NB4 (cell line): Measurements from ENCODE around the gene RFXANK.

Source experiments
- CTCF ChIP-seq: IDR thresholded peaks from one replicate; pipeline ENCODE4 v1.5.1; 2012; ENCODE audit warnings: low read depth, low read length
- MAX ChIP-seq: IDR thresholded peaks from 2 replicates; pipeline ENCODE4 v1.6.1; 2011; ENCODE audit warnings: low read depth, low read length
- MYC ChIP-seq: IDR thresholded peaks from 2 replicates; pipeline ENCODE4 v1.6.1; 2011; ENCODE audit warnings: low read depth, low read length
- POLR2A ChIP-seq: IDR thresholded peaks from 2 replicates; pipeline ENCODE4 v1.6.1; 2011; ENCODE audit warnings: mild to moderate bottlenecking; ENCODE audit not compliant: insufficient read length; ENCODE audit errors: extremely low read depth

GRCh38 chr19:19226663-19227062 lies 34.6 kb downstream of the RFXANK start:
- TF ChIP-seq CTCF (no peak), POLR2A (no peak), MAX (no peak), MYC (no peak)
